Activated naive CD4-positive, alpha-beta T cell (primary cell): Measurements from ENCODE around the gene HOATZ.
A peak's percentile ranks its signal among the peaks of the same experiment; 100 is the strongest.

Experiments used
- DNase-seq, 4 experiments: peaks; one replicate each; lab custom pipeline; 2025; lab: John Stamatoyannopoulos, UW

The HOATZ gene

DNA sequence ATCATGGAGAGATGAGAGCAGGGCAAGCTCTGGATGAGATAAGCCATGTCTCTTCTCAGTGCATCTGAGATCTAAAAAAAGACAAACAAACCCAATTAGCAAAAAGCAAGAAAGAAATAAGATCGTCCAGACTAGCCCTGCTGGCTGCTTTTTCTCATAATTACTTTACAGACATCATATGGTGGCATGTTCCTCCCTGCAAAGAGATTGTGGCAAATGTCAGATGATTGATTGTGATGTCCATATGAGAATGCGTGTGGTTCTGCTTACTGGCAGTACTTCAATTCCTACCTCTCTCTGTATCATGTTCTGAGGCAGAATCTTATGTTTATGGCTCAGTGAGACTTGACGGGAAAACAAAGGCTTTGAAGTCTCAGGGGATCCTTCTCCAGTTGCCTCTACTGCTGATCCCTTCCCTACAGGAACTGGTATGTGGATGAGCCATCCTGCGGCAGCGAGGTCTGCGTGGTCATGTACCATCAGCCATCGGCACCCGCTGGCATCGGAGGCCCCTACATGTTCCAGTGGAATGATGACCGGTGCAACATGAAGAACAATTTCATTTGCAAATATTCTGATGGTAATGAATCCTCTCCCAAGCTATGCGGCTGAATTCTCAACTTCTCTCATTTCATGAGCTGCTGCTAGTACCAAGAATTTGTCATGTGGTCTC, 34.8 kb downstream of the HOATZ start:
- DNase-seq: no peak

DNA sequence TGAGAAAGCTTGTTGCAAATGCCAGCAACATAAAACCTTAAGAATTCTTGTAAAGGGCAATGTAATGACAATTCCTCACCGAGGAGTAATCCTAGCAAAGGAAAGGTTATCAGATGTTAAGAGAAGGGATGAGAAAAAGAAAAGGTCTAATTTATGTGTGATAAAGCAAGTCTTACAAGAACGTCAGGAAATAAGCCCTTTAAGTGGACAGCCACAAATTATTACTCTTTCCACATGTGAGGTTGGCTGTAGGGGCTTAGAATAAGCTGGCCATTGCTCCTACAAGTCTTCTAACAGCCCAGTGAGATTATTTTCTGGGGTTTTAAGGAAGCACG, 35.3 kb downstream of the HOATZ start:
- no peak for DNase-seq

DNA sequence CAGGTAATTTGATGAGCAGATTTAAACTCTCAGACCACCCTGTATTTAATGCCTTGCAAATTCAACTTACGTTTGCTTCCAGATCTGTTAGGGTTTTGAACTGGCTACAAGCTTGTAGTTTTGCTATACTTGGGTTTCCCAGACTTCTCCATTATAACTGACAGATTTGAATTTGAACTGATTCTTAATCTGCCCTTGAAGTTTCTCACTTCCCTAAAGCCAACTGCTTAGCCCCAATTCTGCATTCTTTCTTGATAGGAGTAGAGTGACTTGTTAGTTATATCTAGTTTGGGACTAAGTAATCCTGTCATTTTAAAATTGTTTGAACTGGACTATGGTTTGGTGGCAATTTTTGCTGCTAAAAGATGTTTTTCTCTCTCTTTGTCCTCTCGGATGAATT, 35.7 kb downstream of the HOATZ start:
- no peak for DNase-seq

DNA sequence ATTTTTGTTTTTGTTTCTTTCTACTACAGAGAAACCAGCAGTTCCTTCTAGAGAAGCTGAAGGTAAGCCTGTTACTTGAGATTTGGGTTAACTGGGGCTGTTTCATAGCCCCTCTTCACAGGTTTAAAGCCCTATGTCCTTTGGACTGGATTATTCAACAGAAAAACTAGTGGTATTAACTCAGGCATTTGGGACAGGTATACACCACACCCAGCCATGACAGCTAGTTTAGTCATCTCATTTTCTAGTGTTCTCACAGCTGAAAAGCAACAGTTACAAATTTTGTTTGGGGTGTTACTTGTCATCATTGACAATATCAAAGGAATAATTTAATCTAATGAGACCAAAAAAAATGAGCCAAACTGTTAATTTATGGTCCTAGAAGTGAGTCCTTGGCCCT, 40.0 kb downstream of the HOATZ start:
- DNase-seq: no peak

DNA sequence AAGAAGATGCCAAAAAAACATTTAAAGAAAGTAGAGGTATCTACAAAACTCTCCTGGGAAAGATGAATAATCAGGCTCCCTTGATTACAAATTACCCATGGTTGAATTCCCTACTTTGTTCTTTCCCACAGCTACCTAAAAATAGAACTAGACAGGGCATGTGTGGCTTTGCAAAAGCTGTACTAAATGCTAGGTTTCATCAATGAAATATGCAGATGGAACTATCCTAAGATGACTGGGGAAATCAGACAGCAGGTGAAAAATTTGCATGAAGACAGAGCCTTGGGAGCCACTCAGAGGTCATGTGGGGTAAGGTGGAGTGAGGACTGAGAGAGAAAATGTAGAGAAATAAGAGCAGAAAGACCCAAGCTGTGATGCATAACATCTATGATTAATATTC, 40.7 kb downstream of the HOATZ start:
- DNase-seq: no peak

DNA sequence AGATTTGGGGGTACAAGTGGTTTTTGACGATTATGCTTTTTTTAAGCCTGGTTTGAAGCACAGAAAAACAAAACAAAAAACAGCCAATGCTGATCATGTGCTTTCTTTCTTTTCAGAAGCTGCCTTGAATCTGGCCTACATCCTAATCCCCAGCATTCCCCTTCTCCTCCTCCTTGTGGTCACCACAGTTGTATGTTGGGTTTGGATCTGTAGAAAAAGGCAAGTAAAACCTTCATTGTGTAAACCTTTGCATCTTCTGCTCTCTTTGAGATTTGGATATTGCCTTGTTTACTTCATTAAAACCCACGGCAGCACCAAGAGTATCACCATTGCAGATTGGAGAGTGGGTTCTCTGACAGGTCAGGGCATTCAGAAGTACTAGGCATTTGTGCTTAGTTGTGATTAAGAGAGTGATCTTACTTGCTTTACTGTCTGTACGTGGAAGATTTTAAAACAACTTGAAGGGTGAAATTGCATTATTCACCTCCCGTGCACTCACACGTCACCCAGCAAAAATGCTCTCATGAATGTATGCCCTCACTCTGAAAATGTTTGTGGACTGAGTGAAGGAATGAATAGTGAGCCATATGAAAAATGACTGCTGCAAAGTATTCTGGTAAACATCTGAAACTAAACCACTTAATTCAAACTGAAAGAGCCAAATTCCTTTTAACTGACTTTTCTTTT, 43.0 kb downstream of the HOATZ start:
- no peak for DNase-seq

DNA sequence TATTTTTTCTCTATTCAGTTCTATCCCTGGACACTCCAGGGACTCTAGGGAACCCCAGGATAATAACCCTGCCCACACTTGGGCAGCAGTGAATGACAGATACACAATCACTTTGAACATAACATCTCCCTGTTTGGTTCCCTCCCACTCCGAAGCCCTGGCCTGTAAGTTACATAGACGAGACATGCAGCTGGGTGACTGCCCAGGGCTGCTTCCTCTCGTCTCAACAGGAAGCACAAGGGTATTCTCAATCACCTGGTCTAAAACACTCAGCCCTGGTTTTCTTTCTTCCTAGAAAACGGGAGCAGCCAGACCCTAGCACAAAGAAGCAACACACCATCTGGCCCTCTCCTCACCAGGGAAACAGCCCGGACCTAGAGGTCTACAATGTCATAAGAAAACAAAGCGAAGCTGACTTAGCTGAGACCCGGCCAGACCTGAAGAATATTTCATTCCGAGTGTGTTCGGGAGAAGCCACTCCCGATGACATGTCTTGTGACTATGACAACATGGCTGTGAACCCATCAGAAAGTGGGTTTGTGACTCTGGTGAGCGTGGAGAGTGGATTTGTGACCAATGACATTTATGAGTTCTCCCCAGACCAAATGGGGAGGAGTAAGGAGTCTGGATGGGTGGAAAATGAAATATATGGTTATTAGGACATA, 45.4 kb downstream of the HOATZ start:
- DNase-seq: no peak

DNA sequence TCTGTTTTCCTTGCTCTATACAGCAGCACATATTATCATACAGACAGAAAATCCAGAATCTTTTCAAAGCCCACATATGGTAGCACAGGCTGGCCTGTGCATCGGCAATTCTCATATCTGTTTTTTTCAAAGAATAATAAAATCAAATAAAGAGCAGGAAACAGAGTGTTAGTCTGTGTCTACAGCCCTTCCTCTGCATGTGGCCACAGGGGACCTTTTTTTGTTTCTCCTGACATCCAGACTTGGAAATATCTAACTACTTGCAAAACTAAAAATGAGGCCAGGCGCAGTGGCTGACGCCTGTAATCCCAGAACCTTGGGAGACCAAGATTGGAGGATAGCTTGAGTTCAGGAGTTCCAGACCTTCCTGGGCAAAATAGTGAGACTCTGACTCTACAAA, 46.2 kb downstream of the HOATZ start:
- DNase-seq: no peak

DNA sequence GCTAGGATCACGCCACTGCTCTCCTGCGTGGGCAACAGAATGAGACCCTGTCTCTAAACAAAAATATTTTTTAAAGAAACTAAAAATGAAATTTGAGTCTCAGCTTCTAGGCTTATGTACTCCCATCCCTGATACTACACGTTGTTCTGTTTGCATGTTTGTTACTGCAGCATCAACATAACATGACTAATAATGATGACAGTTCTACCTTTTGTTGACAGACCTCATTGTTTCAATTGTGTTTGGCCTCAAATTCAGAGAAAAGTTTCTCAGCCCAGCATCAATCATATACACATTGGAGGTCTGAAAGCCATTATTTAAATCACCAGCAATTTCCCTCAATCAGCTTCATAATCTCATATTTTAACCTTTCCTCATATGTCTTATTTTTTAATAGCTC, 46.7 kb downstream of the HOATZ start:
- no peak for DNase-seq

DNA sequence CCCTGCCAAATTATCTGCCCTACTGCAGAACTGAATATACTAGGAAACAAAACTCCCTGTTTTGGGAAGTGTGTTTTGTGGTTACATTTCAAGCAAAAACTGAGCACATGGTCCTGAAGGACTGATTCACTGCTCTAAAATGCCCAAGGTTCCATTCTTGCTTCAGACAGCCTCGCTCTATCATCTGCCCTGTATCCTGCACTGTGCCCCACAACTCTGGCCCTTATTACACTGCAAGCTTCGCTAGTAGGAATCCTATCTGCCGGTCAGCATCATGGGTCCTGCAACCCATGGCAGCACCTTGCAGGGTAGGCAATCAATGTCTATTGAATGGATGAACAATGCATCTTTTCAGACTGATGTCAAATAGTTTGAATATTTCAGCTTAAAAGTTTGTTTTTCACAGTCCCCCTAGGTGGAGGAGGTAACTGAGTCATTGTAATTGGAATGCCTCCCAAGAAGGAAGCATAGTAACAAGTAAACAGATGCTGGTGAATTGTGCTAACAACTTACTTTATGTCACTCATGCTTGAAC, 47.3 kb downstream of the HOATZ start:
- DNase-seq: no peak

DNA sequence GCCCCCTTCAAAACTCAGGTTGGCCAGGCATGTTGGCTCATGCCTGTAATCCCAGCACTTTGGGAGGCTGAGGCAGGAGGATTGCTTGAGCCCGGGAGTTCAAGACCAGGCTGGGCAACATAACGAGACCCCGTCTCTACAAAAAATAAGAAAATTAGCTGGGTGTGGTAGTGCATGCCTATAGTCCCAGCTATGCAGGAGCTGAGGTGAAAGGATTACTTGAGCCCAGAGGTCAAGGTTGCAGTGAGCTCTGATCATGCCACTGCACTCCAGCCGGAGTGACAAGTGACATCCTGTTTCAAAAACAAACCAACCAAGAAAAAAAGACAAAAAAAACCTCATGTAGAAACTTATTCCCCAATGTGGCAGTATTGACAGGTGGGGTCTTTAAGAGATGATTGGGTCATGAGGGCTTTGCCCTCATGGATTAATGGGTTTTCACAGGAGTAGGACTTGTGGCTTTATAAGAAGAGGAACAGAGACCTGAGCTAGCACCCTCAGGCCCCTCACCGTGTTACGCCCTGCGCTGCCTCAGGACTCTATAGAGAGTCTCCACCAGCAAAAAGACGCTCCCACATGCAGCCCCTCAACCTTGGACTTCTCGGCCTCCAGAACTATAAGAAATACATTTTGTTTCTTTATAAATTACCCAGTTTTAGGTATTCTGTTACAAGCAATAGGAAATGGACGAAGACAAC, 48.3 kb downstream of the HOATZ start:
- no peak for DNase-seq

DNA sequence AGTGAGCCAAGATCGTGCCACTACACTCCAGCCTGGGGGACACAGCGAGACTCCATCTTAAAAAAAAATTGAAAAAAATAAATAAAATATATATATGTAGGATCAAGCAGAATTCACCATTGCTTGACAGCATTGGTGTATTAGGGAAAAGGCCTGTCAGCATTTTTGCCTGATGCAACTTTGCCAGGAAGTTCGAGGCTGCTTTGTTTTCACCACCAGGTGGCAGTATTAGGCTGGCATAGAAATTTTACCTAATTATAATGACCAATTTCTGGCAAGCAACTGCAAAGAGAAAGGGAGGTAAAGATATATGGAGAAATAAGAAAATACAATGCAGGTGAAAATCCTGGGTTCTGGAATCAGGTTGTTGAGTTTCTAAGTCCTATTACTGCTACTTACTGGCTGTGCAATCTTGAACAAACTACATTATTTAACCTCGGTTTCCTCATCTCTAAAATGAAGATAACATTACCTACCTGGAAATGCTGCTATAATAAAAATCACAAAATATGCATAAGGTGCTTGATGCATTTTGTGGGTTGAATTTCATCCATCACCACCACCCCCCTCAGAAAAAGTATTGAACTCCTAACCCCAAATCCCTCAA, 50.6 kb downstream of the HOATZ start:
- DNase-seq: peak in 3 of 4 experiments; percentile 10 to 36 (median 21)

DNA sequence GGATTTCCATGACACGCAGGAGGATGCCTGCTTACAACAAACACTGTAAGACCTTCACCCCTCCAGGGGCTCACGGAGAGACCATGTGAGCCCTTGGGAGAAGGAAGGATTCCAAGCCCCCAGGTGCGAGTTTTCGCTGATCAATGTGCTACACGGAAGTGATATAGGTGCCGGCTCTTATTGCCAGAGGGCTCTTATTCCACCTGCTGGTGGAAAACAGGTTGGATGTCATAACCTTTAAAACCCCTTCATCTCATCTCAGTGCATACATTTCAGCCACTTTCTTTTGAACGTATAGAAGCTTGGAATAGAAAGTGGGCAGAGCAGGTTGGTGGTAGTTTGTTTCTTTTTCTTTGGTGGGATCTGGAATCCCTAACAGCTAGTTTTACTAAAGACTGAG, 51.7 kb downstream of the HOATZ start:
- no peak for DNase-seq

DNA sequence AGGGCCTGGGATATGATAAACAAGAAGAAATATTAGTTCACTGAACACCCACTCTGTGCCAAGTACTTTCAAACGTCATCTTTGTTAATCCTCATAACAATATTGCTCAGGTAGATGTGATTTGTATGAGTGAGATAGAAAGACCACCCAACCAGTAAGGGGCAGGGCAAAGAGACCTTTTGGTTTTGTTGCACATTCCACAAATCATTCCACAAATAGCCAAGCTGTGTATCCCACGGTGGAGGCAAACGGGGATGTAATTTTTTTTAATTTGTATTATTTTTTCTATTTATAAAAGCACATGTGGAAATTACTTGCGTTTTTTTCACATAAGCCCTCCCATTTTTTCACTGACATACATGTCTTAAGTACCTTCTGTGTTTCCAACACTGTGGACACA, 54.9 kb downstream of the HOATZ start:
- DNase-seq: no peak

DNA sequence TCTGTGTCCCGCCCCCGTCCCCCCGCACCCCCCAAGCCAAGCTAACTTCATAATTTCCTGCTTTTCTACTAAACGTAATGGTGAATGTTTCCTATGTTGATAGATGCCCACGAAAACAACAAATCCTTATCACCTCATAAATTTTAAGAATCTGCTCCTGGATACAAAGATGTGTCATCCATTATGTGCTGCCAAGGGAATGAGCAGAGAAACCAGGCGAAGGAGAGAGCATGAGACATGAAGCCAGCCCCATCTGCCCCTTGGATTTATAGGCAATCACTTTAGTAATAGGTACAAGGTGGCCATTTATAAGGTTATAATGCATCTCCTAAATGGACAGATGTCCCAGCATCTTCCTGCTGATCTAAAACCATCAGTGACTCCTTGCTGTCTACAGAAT, 56.2 kb downstream of the HOATZ start:
- no peak for DNase-seq

DNA sequence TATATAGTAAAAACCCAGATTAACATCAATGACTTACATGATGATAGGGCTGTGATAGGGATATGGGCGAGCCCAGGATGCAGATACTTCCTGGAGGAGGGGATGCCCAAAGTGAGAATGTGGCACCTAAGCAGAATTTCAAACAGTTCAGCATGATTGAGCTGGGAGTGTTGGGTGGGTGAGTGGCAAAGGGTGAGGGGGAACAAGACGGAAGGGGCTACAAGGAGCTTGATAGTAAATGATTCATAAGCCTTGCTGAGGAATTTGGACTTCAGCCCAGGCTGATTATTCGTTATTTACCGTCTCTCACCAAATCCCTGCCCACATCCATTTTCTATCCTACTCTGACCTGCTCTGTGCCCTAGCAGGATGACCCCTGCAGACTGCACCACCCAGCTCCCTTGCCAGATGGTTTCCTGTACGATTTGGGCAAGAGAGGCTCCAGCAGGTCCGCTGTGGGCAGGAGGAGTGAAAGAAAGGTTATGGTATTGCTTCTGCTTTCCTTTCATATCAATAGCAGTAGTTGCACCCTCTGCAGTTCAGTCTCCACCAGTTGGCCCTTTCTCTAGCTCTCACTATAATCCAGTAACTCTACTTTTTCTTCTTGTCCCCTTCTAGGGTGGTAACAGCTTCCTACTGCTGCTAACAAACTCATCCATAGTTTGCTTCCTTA, 57.4 kb downstream of the HOATZ start:
- DNase-seq: no peak

DNA sequence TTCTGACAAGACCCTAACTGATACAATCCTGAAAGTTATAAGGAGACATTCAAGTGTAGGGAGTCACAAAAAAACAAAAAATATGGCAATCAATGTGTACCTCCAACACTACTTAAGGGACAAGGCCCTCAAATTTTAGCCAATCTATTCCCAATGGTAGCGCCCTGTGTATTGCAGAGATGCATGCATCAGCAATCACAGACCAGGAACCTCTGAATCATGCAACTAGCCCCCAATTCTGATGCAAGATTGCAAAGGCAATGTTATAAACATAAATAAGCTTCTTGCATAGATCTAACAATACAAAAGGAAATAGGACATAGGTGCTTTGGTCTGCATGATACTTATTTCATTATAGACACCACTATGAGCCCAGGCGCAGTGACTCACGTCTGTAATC, 58.0 kb downstream of the HOATZ start:
- DNase-seq: no peak

DNA sequence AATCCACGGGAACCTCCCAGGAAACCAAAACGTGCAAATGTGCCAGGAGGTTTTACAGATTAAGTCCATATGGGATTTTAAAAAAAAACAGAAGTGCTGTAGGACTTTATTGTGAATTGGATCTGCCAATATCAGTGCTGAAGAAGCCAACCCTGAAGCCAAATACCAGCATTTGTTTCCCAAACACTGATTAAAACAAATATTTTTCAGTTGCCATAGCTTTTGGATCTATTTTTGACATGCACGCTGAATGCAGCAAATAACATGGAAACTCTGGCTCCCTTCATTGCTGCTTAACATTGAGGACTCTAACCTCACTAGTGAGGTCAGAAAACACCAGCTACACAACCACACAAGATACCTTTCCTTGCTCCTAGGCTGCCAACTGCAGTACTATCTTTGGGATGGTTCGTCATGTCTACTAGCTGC, 59.3 kb downstream of the HOATZ start:
- no peak for DNase-seq

DNA sequence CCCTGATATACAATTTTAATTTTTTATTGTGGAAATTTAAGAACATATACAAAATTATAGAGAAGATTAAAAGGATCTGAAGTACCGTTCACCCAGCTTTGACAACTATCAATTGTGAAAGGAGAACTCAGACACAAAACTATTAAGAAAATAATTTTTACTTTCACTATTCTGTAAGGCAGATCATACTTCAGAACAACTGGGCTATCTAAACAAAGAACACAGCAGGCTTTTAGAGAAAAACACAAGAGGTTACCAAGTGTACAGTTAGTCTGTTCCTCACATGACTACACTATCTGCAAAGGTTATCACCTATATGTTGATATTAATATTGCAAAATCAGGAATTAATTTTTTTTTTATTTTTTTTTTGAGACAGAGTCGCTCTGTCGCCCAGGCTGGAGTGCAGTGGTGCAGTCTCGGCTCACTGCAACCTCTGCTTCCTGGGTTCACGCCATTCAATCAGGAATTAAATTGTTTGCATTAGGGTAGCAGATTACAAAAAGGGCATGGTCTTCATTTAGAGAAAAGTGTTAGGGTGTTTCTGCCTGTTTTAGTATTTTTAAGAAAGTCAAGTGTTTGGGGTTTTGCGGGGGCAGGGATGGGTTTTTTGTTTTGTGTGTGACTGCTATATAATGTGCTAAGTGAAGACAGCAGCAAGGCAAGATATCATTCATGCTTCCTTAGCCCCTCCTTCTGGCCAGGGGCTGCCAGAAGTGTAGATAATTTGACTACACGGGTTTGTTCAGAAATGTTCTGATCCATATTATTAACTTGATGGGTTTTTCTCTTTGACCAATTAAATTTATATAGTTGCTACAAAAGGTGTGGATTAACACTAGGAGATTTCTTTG, 60.0 kb downstream of the HOATZ start:
- DNase-seq: no peak

DNA sequence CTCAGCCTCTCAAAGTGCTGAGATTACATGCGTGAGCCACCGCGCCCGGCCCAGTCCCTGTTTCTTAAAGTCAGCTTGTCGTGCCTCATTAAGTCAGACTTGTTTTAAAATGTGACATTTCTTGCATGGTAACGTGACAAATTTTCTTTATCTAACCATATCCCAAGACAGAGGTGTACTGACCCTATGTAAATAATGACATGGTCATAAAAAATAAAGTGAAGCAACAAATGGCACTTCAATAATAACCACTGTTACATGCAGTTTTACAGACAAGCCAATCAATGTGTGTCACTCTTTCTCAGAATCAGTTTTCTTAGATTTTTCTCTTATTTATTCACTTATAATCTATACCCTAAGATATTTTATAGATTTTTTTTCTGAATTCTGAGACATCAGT, 61.2 kb downstream of the HOATZ start:
- DNase-seq: no peak

DNA sequence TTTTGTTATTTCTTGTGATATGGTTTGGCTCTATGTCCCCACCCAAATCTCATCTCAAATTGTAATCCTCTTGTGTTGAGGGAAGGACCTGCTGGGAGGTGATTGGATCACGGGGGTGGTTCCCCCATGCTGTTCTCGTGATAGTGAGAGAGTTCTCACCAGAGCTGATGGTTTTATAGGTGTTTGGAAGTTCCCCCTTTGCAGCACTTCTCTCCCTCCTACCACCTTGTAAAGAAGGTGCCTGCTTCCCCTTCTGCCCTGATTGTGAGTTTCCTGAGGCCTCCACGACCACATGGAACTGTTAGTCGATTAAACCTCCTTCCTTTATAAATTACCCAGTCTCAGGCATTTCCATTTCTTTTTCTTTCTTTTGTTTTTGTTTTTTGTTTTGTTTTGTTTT, 63.2 kb downstream of the HOATZ start:
- no peak for DNase-seq
